ENCODE data around the gene SRGAP1.

DNA sequence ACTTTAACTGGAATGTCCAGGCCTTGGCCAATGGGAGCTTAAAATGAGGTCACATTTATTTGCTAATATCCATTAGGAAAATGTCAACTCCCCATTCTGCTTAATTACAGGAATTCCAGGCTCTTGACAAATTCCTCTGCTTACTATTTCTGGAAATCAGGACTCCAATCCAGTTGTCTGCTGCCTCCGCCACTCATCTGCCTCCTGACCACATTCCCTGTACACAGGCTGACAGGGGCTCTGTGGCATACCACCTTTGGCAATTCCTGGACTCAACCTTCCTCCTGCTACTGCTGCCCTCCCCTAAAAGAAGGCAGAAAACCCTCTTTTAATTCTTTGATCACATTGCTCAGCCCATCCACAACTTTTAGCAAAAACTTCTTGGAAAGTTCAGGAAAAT, 339.7 kb downstream of the SRGAP1 start:
- TF ChIP-seq CTCF (IDR thresholded peaks at IDR 0.05; ENCODE audit: poor library complexity) (no peak), EZH2 (IDR thresholded peaks at IDR 0.05; ENCODE audit: borderline replicate concordance) (no peak), EZH2phosphoT487 (IDR thresholded peaks at IDR 0.05; ENCODE audit: low read depth, severe bottlenecking, unreplicated experiment) (no peak)
